ENCODE results near the gene PIM3.

The PIM3 gene

GRCh38 chr22:49956914-49957825 lies 3.4 kb upstream of the PIM3 start:
- no peak for DNase-seq

GRCh38 chr22:49957826-49958365 lies 2.7 kb upstream of the PIM3 start:
- DNase-seq: no peak

- no peak for DNase-seq
Measured at GRCh38 chr22:49958366-49958921, 2.1 kb upstream of the PIM3 start.

GRCh38 chr22:49958931-49959781 lies 1.4 kb upstream of the PIM3 start:
- no peak for DNase-seq

GRCh38 chr22:49959782-49960158 lies 802 bp upstream of the PIM3 start:
- DNase-seq: no peak

- no peak for DNase-seq
Measured at GRCh38 chr22:49961005-49961600, 531 bp downstream of the PIM3 start.

- DNase-seq: no peak
Measured at GRCh38 chr22:49961601-49962011, 1.0 kb downstream of the PIM3 start.

- no peak for DNase-seq
Measured at GRCh38 chr22:49962012-49962750, 1.6 kb downstream of the PIM3 start.

- DNase-seq: no peak
Measured at GRCh38 chr22:49962751-49963646, 2.4 kb downstream of the PIM3 start.

GRCh38 chr22:49963647-49964026 lies 3.1 kb downstream of the PIM3 start:
- DNase-seq: no peak

- no peak for DNase-seq
Measured at GRCh38 chr22:49964136-49965090, 3.8 kb downstream of the PIM3 start.

GRCh38 chr22:49965091-49966040 lies 4.8 kb downstream of the PIM3 start:
- no peak for DNase-seq

- DNase-seq: no peak
Measured at GRCh38 chr22:49966041-49966773, 5.6 kb downstream of the PIM3 start.

GRCh38 chr22:49966774-49967705 lies 6.5 kb downstream of the PIM3 start:
- DNase-seq: no peak

GRCh38 chr22:49967706-49968208 lies 7.2 kb downstream of the PIM3 start:
- DNase-seq: no peak

- DNase-seq: no peak
Measured at GRCh38 chr22:49968313-49968830, 7.8 kb downstream of the PIM3 start.
